C4-2B (cell line): ENCODE results near the gene PAX4.

Experiments
- CTCF ChIP-seq: fragments of 450-650 bp; conservative IDR thresholded peaks from 2 replicates; pipeline ENCODE4 v1.5.1; 2017; ENCODE audit warnings: mild to moderate bottlenecking
- ZFX ChIP-seq: fragments of 450-650 bp; IDR thresholded peaks from 2 replicates; pipeline ENCODE4 v1.6.1; 2017

DNA sequence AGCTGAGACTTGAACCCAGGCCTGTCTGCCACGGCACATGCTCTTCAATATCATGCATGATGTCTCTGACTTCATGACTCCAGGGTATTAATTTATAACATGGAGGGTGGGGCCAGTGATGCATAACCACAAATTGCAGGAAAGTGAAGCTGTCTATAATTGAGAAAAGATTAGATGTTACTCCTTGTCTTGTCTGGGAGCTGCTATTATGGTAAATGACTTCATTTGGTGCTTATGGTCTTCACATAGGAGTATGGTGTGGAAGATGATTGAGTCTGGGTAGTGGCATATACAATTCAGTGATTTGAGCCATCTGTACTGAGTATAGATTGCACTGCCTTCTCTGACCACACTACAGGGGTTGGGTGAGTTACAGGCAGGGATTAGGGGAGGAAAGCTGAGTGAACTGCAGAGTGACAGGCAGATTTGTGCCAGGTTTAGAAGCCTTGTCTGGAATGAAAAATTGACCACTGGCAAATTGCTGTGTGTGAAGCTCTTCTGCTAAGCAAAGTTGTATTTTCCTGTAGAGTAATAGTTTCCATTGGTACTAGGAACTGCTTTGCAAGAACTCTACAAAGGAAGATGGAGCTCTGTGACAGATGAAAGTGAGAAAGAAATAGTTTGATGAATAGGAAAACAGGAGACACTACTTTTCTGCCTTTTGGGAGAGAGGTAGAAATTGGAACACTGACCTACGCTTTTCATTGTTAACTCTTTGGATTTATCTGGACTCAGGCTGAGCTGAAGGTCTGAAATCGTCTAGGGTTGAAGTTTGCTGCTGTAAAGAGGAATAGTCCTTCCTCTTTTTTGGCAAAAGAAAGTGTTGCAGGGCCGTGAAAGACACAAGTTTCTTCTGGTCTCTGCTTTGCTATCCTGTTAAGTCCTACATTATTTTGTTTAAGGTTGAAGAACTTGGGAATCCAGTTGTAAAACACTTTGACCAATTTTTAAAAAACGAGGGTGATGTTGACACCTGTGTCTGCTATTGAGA is 36.8 kb upstream of the PAX4 start:
- no peak for TF ChIP-seq CTCF
- no peak for TF ChIP-seq ZFX
